GM21515 (cell line): Measurements from ENCODE around the gene MMP19.

Experiments
- ATAC-seq: cut with Tn5 transposase; IDR thresholded peaks from one replicate; pipeline ENCODE4 v1.9.1; 2021; ENCODE audit not compliant: unreplicated experiment

The MMP19 gene

GRCh38 chr12:55816881-55817344 lies 25.8 kb downstream of the MMP19 start:
- ATAC-seq: no peak

GRCh38 chr12:55815473-55815872 lies 27.3 kb downstream of the MMP19 start:
- ATAC-seq: no peak

- ATAC-seq: no peak
Observed at GRCh38 chr12:55814257-55814656, 28.5 kb downstream of the MMP19 start.

GRCh38 chr12:55812088-55812487 lies 30.6 kb downstream of the MMP19 start:
- ATAC-seq: no peak

GRCh38 chr12:55809274-55809673 lies 33.5 kb downstream of the MMP19 start:
- no peak for ATAC-seq

- ATAC-seq: no peak
Observed at GRCh38 chr12:55806982-55807381, 35.8 kb downstream of the MMP19 start.

- ATAC-seq: no peak
Observed at GRCh38 chr12:55797550-55797949, 45.2 kb downstream of the MMP19 start.

- ATAC-seq: no peak
Observed at GRCh38 chr12:55797068-55797467, 45.7 kb downstream of the MMP19 start.

GRCh38 chr12:55795950-55796349 lies 46.8 kb downstream of the MMP19 start:
- no peak for ATAC-seq

- no peak for ATAC-seq
Observed at GRCh38 chr12:55789893-55790292, 52.8 kb downstream of the MMP19 start.

GRCh38 chr12:55789171-55789570 lies 53.6 kb downstream of the MMP19 start:
- ATAC-seq: no peak

GRCh38 chr12:55788546-55788945 lies 54.2 kb downstream of the MMP19 start:
- ATAC-seq: no peak
